Spleen (tissue), 7 donors: Measurements from ENCODE around the gene DMRTA1.

Experiments used
- CTCF ChIP-seq, 11 experiments: fragments of 200-600 bp in 7 of 11; fragments of 450-650 bp in 4 of 11; sonication (generic) in 4 of 11; IDR thresholded peaks in 8 of 11; conservative IDR thresholded peaks in 3 of 11; 1 replicate in 7 of 11; 2 replicates in 4 of 11; pipeline versions ENCODE4 v1.4.0 to v1.8.0; 2016 to 2021; ENCODE audit warnings: antibody characterized with exemption in 11 of 11, inconsistent platforms in 4 of 11, mild to moderate bottlenecking in 1 of 11
- POLR2A ChIP-seq, 3 donors: fragments of 450-650 bp; IDR thresholded peaks; one replicate each; pipeline ENCODE4 v1.5.1; 2017; ENCODE audit warnings: antibody characterized with exemption in 3 of 3, mild to moderate bottlenecking in 1 of 3
- POLR2AphosphoS5 ChIP-seq, 3 donors: sonication (generic); formaldehyde crosslinking; IDR thresholded peaks; one replicate each; pipeline ENCODE4 v1.5.1; 2017; ENCODE audit warnings: antibody characterized with exemption in 3 of 3
- donor health status: DM: no; HTN: no; CAD: no; lungs with moderate emphysema.
- donor health status: DM: no; HTN: no; CAD: no.
- donor health status: DM: no; HTN: no; CAD: no.

DNA sequence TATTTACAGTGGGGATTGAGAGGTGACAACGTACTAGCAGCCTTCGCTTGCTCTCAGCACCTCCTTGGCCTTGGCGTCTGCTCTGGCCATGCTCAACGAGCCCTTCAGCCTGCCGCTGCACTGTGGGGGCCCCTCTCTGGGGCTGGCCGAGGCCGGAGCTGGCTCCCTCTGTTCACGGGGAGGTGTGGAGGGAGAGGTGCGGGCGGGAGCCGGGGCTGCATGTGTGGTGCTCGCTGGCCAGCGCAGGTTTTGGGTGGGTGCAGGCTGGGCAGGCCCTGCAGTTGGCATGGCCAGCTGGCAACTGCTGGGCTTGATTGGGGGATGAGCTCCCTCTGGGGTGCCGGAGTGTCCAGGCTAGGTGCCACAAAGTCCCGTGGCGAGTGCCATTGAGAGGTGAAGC, 5.8 kb upstream of the DMRTA1 start:
- TF ChIP-seq POLR2A (IDR thresholded peaks at IDR 0.05) (no peak), CTCF (IDR thresholded peaks at IDR 0.05 in 8 of 11, conservative IDR thresholded peaks at IDR 0.05 in 3 of 11) (no peak), POLR2AphosphoS5 (IDR thresholded peaks at IDR 0.05) (no peak)
